ENCODE data around the gene NEDD9.

NEDD9 gene

DNA sequence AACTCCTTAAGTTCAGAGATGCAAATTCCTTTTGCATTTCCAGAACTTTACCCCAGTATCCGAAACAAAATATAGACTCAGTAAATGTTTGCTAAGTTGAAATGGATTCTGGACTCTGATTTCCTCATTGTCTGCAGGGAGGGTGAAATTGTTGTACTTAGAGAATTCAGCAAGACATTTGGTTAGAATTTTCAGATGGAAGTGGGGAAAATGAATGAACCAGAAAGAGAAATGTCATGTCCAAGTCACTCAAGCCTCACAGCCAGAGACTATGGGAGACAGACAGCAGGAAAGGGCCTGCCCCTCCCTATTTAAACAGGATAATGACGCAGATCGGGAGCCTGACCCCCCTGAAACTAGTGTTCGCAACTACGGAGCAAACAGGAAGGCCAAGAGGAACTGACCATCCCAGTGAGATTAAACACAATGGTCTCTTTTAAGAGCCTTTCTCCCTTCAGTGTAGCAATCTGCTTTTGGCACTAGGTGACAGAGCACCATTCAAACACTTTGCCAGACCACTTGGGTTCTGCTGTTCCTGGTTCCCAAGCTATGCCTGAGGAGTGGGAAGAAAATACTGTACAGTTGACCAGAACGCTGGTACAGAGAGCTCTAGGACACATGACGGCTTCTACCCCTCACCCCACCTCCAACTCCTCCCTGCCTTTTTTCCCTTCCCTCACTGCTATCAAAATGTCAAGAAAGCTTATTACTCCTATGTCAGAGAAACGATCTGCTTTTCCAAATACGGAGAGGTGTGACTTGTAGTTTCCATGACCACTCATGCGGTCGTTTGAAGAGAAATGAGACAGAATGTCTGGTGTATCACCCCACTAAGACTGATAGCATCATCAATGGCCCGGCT, 13.7 kb downstream of the NEDD9 start:
- no peak for DNase-seq (ENCODE audit: low read depth)
- TF ChIP-seq, protein P1, sequence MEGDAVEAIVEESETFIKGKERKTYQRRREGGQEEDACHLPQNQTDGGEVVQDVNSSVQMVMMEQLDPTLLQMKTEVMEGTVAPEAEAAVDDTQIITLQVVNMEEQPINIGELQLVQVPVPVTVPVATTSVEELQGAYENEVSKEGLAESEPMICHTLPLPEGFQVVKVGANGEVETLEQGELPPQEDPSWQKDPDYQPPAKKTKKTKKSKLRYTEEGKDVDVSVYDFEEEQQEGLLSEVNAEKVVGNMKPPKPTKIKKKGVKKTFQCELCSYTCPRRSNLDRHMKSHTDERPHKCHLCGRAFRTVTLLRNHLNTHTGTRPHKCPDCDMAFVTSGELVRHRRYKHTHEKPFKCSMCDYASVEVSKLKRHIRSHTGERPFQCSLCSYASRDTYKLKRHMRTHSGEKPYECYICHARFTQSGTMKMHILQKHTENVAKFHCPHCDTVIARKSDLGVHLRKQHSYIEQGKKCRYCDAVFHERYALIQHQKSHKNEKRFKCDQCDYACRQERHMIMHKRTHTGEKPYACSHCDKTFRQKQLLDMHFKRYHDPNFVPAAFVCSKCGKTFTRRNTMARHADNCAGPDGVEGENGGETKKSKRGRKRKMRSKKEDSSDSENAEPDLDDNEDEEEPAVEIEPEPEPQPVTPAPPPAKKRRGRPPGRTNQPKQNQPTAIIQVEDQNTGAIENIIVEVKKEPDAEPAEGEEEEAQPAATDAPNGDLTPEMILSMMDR (conservative IDR thresholded peaks at IDR 0.05; ENCODE audit: control insufficient read depth, insufficient read depth, low read depth, low read length), result no peak
- H3K4me3 ChIP-seq (ENCODE audit: control insufficient read depth, low read depth, low read length), result no peak overlapping the region

DNA sequence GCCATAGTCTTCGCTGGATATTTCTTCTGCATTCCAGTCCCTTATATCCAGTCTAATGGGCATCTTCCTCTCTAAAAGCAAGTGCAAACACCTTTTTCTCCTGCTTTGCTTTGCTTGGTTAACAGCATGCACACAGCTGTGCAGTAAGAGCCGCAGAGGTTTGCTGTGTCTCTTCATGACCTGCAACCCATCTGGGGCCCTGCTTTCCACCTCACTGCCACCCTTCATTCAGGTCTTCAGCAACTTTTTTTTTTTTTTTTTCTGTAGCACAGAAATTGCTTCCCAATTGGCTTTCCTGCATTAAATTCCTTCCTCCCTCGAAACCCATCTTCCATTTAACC, 14.4 kb downstream of the NEDD9 start:
- DNase-seq (ENCODE audit: low read depth), result no peak
- TF ChIP-seq, protein P1 (conservative IDR thresholded peaks at IDR 0.05; ENCODE audit: control insufficient read depth, insufficient read depth, low read depth, low read length), result no peak
- H3K4me3 ChIP-seq (ENCODE audit: control insufficient read depth, low read depth, low read length), result no peak overlapping the region

GRCh38 chr6:11217360-11218101, 14.9 kb downstream of the NEDD9 start:
- TF ChIP-seq, protein P1 (conservative IDR thresholded peaks at IDR 0.05; ENCODE audit: control insufficient read depth, insufficient read depth, low read depth, low read length), result no peak
- DNase-seq (ENCODE audit: low read depth), result no peak
- H3K4me3 ChIP-seq (ENCODE audit: control insufficient read depth, low read depth, low read length), result no peak overlapping the region

DNA sequence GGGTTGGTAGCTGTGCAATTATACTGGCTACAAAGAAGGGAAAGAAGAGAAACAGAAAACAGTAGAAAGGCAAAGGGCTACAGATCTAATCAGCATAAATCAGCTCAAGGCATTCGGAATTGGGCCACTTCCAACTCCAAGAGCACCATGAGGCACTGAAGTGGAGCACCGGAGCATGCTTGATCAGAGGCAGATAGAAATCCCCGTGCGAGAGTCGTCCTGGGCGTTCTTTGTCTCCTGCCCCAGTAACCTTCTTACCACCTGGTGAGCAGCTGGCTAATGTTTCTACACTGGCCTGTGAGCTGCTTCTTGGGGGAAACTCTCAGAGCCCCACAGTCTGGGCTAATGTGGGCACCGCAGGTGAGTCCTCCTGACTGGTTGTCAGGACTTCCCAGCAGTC, 16.7 kb downstream of the NEDD9 start:
- DNase-seq (ENCODE audit: low read depth), result no peak
- H3K4me3 ChIP-seq (ENCODE audit: control insufficient read depth, low read depth, low read length), result no peak overlapping the region
- TF ChIP-seq, protein P1 (conservative IDR thresholded peaks at IDR 0.05; ENCODE audit: control insufficient read depth, insufficient read depth, low read depth, low read length), result no peak

GRCh38 chr6:11214901-11215300, 17.6 kb downstream of the NEDD9 start:
- H3K4me3 ChIP-seq (ENCODE audit: control insufficient read depth, low read depth, low read length), result no peak overlapping the region
- TF ChIP-seq, protein P1 (conservative IDR thresholded peaks at IDR 0.05; ENCODE audit: control insufficient read depth, insufficient read depth, low read depth, low read length), result no peak
- DNase-seq (ENCODE audit: low read depth), result no peak

GRCh38 chr6:11214084-11214833, 18.2 kb downstream of the NEDD9 start:
- no peak for DNase-seq (ENCODE audit: low read depth)
- TF ChIP-seq, protein P1 (conservative IDR thresholded peaks at IDR 0.05; ENCODE audit: control insufficient read depth, insufficient read depth, low read depth, low read length), result no peak
- H3K4me3 ChIP-seq (ENCODE audit: control insufficient read depth, low read depth, low read length), result no peak overlapping the region
